Lung (tissue), 12 donors: ENCODE results near the gene ZNF236. TPM values are rescaled to one million over a fixed set of nuclear protein-coding genes. Genes with fewer than 3 reads are reported as not detected.

Experiments used
- ATAC-seq: fragments of 200-7000 bp; cut with Tn5 transposase; one replicate; pipeline ENCODE4 v1.9.1; 2020; ENCODE audit warnings: moderate number of reproducible peaks; ENCODE audit not compliant: insufficient read depth, low FRiP score
- DNase-seq, 3 donors: peaks; one replicate each; pipeline ENCODE4 v3.0.0-alpha.2; 2013 to 2017
- H3K27ac ChIP-seq, 2 donors: one replicate each; pipeline ENCODE4 v1.5.1; 2013; ENCODE audit warnings: mild to moderate bottlenecking in 2 of 2, moderate library complexity in 2 of 2, control low read depth in 1 of 2, inconsistent platforms in 1 of 2, low read depth in 1 of 2, low read length in 1 of 2
- H3K27me3 ChIP-seq, 3 donors: one replicate each; pipeline ENCODE4 v1.5.1; 2013; ENCODE audit warnings: low read length in 2 of 3; ENCODE audit not compliant: control insufficient read depth in 3 of 3, insufficient read depth in 3 of 3
- H3K36me3 ChIP-seq, 4 donors: one replicate each; pipeline ENCODE4 v1.5.1; 2013; ENCODE audit warnings: low read length in 4 of 4, mild to moderate bottlenecking in 1 of 4, moderate library complexity in 1 of 4; ENCODE audit not compliant: control insufficient read depth in 4 of 4, insufficient read depth in 4 of 4
- H3K4me1 ChIP-seq, 5 donors: one replicate each; pipeline ENCODE4 v1.5.1; 2013; ENCODE audit warnings: low read length in 5 of 5, mild to moderate bottlenecking in 2 of 5, moderate library complexity in 1 of 5; ENCODE audit not compliant: control insufficient read depth in 5 of 5, insufficient read depth in 5 of 5
- H3K4me3 ChIP-seq: one replicate; pipeline ENCODE4 v1.5.1; 2013; ENCODE audit warnings: mild to moderate bottlenecking, control low read depth, moderate library complexity
- H3K9ac ChIP-seq, 2 donors: one replicate each; pipeline ENCODE4 v1.5.1; 2013; ENCODE audit warnings: low read length in 2 of 2, control low read depth in 1 of 2; ENCODE audit not compliant: insufficient read depth in 1 of 2
- H3K9me3 ChIP-seq, 4 donors: one replicate each; pipeline ENCODE4 v1.5.1; 2013; ENCODE audit warnings: low read length in 3 of 4, mild to moderate bottlenecking in 1 of 4, moderate library complexity in 1 of 4; ENCODE audit not compliant: control insufficient read depth in 4 of 4, insufficient read depth in 3 of 4
- CTCF ChIP-seq: IDR thresholded peaks from 2 replicates; pipeline ENCODE4 v1.5.1; 2012; ENCODE audit warnings: mild to moderate bottlenecking; ENCODE audit errors: control extremely low read depth, extremely low read depth
- WGBS, 2 donors: extraction: QIAGEN DNeasy Blood & Tissue Kit; methylation state at CpG; one replicate each; pipeline ENCODE4 v1.1.7; 2013; 5-methylcytosine and 5-hydroxymethylcytosine counted together
- polyA plus RNA-seq, 2 donors: library from polyadenylated mRNA; stranded (reverse); fragments of 200-250 nt; gene quantifications; one replicate each; pipeline ENCODE4 v1.2.1, GENCODE V29; 2013
- total RNA-seq, 2 donors: library from RNA; depleted of rRNA in 1 of 2; stranded (reverse); fragments of >200 nt in 1 of 2; gene quantifications; one replicate each; pipeline ENCODE4 v1.2.1, GENCODE V29; 2014 to 2021
- donor health status: control.
- donor health status: control.
- donor health status: Bipolar disorder and iron deficiency.
- donor health status: healthy.
- donor health status: DM: yes; HTN: yes; CAD: no.

The ZNF236 gene
- total and polyA plus RNA-seq, 4 donors: 2.4 to 23.1 (median 8.8) TPM

DNA sequence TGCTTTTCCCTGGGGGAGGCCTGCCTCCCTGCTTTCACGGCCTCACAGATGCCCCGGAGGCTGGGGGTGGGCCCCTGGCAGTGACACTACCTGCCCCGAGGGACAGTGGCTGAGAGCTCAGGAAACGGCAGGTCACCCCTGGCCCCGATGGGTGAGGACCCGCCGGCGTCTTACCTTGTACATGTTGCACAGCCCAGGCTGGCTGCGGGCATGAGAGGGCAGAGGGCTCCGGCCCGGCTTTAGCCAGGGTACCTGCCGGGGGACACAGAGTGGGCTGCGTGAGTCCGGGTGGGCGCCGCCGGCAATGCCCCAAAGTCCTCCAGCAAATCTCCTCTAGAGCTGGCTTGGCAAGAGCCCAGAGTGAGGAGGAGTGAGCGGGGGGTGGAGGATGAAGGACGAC lies 187.3 kb downstream of the ZNF236 start:
- 90 to 92% methylated on average over 19 of the region's 19 CpGs for WGBS, 2 donors
- ATAC-seq: no peak
- Histone ChIP-seq H3K4me3 (no peak overlapping the region), H3K9ac (no peak overlapping the region), H3K4me1 (peaks cover 2 to 13% (median 7%) of the 10 kb centered on the region in 5 donors), H3K27me3 (no peaks in the 10 kb centered on the region), H3K27ac (no peak overlapping the region), H3K9me3 (no peaks in the 10 kb centered on the region), H3K36me3 (peaks cover 0 to 13% (median 0%) of the 10 kb centered on the region in 4 donors)
- DNase-seq: no peak
- TF ChIP-seq CTCF: no peak

DNA sequence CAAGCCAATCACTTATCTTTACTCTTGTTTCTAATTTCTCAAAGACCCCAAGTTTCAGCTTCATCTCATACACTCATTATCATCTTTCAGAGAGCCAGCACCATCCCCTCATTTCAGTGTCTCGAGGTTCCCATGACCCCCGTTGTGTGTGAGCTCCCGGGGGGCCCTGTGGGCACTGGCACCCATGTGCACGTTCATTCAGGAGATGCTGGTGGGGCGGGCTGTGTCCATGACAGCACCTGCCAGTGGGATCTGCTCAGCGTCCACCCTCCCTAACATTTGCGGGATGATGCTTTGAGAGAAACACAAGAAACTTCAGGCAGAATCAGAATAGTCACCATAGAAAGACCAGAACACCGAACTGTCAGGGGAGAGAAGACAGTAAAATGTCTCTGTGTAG lies 189.8 kb downstream of the ZNF236 start:
- peaks cover 0 to 21% (median 0%) of the 10 kb centered on the region in 4 donors for H3K36me3 ChIP-seq
- 94 to 96% methylated on average over 8 of the region's 8 CpGs for WGBS, 2 donors
- H3K9ac ChIP-seq: no peak overlapping the region
- DNase-seq (no peak), ATAC-seq (no peak)
- H3K9me3 ChIP-seq: no peaks in the 10 kb centered on the region
- no peak for TF ChIP-seq CTCF
- H3K27ac ChIP-seq: no peak overlapping the region
- H3K4me1 ChIP-seq: peaks cover 7 to 22% (median 10%) of the 10 kb centered on the region in 5 donors
- H3K27me3 ChIP-seq: no peaks in the 10 kb centered on the region
- no peak overlapping the region for H3K4me3 ChIP-seq

- Histone ChIP-seq H3K27me3 (no peaks in the 10 kb centered on the region), H3K4me3 (no peak overlapping the region), H3K27ac (peak overlapping the region in 1 of 2 donors; percentile 81), H3K9ac (no peak overlapping the region), H3K9me3 (no peaks in the 10 kb centered on the region), H3K36me3 (peaks cover 0 to 21% (median 0%) of the 10 kb centered on the region in 4 donors), H3K4me1 (peaks cover 6 to 22% (median 10%) of the 10 kb centered on the region in 5 donors)
- no peak for TF ChIP-seq CTCF
- WGBS, 2 donors: 64 to 73% methylated on average over 6 of the region's 6 CpGs
- DNase-seq: no peak
- no peak for ATAC-seq
Measured at GRCh38 chr18:77012806-77013541, 190.6 kb downstream of the ZNF236 start.
